ENCODE results near the gene CCDC183.

Gene CCDC183

GRCh38 chr9:136845465-136846260, 49.5 kb downstream of the CCDC183 start:
- no peak for DNase-seq (ENCODE audit: extremely low spot score, insufficient read length, low read depth)
- FAIRE-seq: no peak

GRCh38 chr9:136846376-136847087, 50.4 kb downstream of the CCDC183 start:
- no peak for FAIRE-seq
- no peak for DNase-seq (ENCODE audit: extremely low spot score, insufficient read length, low read depth)

- DNase-seq (ENCODE audit: extremely low spot score, insufficient read length, low read depth) (no peak), FAIRE-seq (no peak)
These were observed 51.1 kb downstream of the CCDC183 start for GRCh38 chr9:136847088-136847825.

GRCh38 chr9:136847826-136848392, 51.8 kb downstream of the CCDC183 start:
- DNase-seq (ENCODE audit: extremely low spot score, insufficient read length, low read depth): peak; percentile 38
- peak; percentile 79 for FAIRE-seq

GRCh38 chr9:136848393-136849037, 52.4 kb downstream of the CCDC183 start:
- FAIRE-seq (no peak), DNase-seq (ENCODE audit: extremely low spot score, insufficient read length, low read depth) (no peak)

GRCh38 chr9:136849038-136849959, 53.2 kb downstream of the CCDC183 start, which contains the start of gene PHPT1:
TSS of gene PHPT1 (plus strand) at chr9:136849409. CDS start at chr9:136849431, 22 bp downstream.
- FAIRE-seq (peak; percentile 100), DNase-seq (ENCODE audit: extremely low spot score, insufficient read length, low read depth) (peak; percentile 99)

- FAIRE-seq (no peak), DNase-seq (ENCODE audit: extremely low spot score, insufficient read length, low read depth) (no peak)
These were observed 54.1 kb downstream of the CCDC183 start for GRCh38 chr9:136849960-136850865.

- no peak for DNase-seq (ENCODE audit: extremely low spot score, insufficient read length, low read depth)
These were observed 55.0 kb downstream of the CCDC183 start for GRCh38 chr9:136850866-136851775.

GRCh38 chr9:136851941-136852663, 56.0 kb downstream of the CCDC183 start, which contains the start of gene MAMDC4:
TSS of gene MAMDC4 (plus strand) at chr9:136852346. CDS start at chr9:136852417, 71 bp downstream.
- DNase-seq (ENCODE audit: extremely low spot score, insufficient read length, low read depth) (no peak), FAIRE-seq (no peak)

More at GRCh38 chr9:136850866-136851775, 55.0 kb downstream of the CCDC183 start:
- FAIRE-seq: no peak

GRCh38 chr9:136852664-136853595, 56.8 kb downstream of the CCDC183 start:
- DNase-seq (ENCODE audit: extremely low spot score, insufficient read length, low read depth) (no peak), FAIRE-seq (no peak)

- peak; percentile 15 for FAIRE-seq
- no peak for DNase-seq (ENCODE audit: extremely low spot score, insufficient read length, low read depth)
These were observed 57.5 kb downstream of the CCDC183 start for GRCh38 chr9:136853596-136854112.

- no peak for FAIRE-seq
- no peak for DNase-seq (ENCODE audit: extremely low spot score, insufficient read length, low read depth)
These were observed 58.1 kb downstream of the CCDC183 start for GRCh38 chr9:136854113-136854841.

- FAIRE-seq: no peak
These were observed 58.8 kb downstream of the CCDC183 start for GRCh38 chr9:136854842-136855460.

More at GRCh38 chr9:136854842-136855460, 58.8 kb downstream of the CCDC183 start:
- no peak for DNase-seq (ENCODE audit: extremely low spot score, insufficient read length, low read depth)
